GM19455 (cell line): ENCODE data around the gene CHURC1.
"Not testable (repeated sequence)": the region's sequence is repeated elsewhere in the genome, so short reads cannot be mapped to it uniquely, and the experiment has no call there.

Source experiments
- ATAC-seq: cut with Tn5 transposase; IDR thresholded peaks from one replicate; pipeline ENCODE4 v1.9.1; 2021; ENCODE audit not compliant: unreplicated experiment

The CHURC1 gene

DNA sequence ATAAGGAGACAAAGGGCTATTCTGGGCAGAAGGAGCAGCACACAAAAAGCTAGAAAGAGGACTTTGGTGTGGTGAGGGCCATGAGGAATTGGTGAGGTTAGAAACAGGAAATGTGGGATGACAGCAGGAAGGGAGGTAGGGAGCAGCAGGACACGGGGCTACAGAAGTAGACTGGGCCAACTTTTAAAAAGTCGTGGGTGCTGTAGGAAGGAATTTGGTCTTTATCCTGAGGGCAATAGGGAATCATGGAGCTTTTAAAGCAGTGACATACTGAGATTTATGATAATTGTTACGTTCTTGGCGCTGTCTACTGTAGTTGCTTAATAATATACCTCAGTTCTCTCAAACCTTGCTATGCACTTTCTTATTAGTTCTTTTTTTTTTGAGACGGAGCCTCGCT is 8.2 kb upstream of the CHURC1 start:
- ATAC-seq, result no peak

DNA sequence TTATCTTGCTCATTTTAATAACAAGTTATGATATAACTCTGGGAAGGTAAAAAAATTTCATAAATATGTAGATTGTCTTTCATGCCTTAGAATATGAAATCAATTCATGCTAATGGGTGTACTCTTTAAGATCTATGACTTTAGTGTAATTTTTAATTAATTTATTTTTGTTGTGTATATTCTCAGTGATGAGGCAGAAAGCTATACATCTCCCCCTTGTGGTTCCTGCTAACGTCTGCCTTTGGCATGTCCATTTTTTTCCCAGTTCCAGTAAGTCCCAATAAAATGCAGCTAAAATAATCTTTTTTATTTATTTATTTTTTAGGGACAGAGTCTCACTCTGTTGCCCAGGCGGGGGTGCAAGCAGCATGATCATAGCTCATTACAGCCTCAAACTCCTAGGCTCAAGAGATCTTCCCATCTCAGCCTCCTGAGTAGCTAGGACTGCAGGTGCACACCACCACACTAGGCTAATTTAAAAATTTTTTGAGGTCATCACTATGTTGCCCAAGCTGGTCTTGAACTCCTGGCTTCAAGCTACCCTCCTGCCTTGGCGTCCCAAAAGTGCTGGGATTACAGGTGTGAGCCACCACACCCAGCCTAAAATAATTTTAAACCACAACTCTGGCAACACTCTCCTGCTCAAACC is 3.3 kb upstream of the CHURC1 start:
- ATAC-seq, result no peak

DNA sequence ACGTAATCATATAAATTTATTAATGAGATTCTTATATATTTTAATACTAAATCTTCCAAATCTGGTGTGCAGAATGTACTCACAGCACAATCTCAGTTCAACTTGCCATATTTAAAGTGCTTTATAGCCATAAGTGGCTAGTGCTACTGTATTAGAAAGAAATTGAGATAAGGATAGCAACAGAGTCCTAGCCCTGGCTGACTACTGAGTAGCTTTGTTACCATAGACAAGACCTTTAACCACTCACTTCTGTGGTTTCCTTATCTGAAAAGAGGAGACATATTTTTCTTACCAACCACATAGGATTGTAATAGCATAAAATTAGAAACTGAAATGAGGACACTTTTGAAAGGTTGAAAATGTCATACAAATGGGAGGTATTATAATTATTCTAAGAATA is 2.0 kb upstream of the CHURC1 start:
- no peak for ATAC-seq

DNA sequence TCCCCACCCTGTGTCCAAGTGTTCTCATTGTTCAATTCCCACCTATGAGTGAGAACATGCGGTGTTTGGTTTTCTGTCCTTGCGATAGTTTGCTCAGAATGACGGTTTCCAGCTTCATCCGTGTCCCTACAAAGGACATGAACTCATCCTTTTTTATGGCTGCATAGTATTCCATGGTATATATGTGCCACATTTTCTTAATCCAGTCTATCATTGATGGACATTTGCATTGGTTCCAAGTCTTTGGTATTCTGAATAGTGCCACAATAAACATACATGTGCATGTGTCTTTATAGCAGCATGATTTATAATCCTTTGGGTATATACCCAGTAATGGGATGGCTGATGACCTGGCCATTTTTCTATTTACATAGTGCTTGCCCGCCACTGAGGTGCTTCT is 778 bp upstream of the CHURC1 start:
- ATAC-seq, result not testable (repeated sequence)

DNA sequence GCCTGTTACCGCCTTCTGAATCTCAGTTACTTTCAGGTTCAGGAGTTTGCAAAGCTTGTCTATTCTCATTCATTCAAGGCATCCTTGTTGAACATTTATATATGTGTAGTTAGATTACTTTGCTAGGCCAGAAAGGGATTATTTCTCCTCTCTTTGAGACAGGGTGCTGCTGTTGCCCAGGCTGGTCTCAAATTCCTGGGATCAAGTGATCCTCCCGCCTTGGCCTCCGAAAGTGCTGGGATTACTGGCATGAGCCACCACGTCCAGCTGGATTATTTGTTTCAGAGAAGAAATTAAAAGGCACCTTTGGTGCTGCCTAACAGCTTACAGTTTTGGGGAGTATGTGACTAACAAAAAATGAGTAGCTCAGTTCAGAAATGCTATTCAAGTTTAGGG is 772 bp downstream of the CHURC1 start:
- no peak for ATAC-seq

DNA sequence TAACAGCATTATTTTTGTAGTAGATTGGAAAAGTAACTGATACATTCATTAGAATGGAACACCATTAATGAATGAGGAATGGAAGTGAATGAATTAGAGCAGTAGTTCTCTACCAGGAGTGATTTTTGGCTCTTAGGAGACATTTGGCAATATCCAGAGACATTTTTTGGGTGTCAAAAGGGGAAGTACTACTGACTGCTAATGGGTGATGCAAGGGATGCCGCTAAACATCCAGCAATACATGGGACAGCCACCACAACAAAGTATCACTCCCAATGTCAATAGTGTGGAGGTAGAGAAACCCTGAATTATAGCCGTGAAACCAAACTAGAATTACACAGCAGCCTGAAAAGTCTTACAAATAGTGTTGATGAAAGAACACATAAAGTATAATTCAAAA is 1.5 kb downstream of the CHURC1 start:
- no peak for ATAC-seq

DNA sequence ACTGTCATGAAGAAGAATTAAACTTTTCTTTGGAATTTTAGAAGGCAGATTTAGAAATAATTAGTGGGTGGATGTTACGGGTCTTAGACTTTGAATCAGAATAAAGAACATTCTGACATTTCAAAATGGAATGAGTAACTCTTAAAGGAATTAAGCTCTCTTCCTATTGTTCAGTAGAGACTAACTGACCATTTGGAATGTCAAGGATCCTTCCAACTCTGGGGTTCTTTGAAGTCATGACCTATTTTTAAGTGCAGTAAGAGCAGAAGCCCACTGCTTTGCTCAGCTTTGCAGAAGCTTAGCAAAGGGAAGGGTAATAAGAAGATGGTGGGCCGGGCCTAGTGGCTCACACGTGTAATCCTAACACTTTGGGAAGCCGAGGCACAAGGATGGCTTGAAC is 4.0 kb downstream of the CHURC1 start:
- no peak for ATAC-seq

DNA sequence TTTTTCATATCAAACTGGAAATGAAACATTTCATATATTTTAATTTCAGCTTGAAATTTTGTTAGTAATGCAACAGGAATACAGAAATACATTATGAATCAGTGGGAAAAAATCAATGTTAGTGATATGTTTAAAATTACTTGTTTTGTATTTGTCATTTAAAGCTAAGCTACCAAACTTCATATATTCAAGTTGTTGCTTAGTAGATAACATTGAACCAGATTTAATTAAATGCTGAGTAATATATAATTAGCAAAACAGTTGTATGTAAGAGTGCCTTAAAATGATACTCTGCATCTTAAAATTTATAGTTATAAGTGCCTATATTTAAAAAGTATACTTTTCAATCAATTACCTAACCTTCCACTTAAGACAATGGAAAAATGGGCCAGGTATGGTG is 5.0 kb downstream of the CHURC1 start:
- ATAC-seq, result no peak

DNA sequence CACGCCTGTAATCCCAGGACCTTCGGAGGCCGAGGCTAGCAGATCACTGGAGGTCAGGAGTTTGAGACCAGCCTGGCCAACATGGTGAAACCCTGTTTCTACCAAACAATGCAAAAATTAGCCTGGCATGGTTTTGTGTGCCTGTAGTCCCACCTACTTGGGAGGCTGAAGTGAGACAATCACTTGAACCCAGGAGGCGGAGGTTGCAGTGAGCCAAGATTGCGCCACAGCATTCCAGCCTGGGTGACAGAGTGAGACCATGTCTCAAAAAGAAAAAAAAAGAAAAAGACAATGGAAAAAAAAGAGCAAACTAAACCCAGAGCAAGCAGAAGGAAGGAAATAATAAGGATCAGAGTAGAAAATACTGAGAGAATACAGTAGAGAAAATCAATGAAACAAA is 5.4 kb downstream of the CHURC1 start:
- ATAC-seq, result no peak

DNA sequence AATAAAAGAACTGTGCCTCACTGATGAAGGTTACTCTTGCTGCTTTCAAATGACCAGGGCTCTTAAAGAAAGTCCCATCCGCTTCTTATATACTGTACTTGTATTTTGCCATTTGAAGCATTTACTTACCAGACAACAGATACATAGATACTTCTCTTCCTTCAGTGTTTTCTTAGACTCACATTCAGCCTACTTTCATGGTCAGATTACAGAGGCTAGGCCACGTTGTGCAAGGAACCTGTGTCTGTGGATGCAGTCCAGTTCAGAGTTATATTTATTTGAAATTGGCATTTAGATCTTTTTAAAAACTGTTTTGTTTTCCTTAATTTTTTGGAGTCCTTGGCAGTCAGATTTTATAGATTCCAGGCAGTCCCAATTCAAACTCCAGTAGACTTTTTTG is 6.2 kb downstream of the CHURC1 start:
- no peak for ATAC-seq

DNA sequence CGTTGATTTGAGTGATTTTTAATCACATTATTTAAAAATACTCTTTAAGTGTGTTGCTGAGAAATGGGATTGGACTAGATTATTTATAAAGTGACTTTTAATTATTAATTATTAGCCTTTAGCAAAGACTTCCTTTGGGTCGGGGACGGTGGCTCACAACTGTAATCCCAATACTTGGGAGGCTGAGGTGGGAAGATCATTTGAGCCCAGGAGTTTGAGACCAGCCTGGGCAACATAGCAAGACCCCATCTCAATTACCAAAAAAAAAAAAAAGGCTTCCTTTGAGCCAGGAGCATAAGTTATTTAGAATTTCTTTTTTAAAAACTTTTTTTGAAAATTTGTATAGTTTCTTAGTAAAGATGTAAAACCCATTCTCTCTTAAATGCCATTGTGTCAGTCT is 8.8 kb downstream of the CHURC1 start:
- ATAC-seq, result no peak

DNA sequence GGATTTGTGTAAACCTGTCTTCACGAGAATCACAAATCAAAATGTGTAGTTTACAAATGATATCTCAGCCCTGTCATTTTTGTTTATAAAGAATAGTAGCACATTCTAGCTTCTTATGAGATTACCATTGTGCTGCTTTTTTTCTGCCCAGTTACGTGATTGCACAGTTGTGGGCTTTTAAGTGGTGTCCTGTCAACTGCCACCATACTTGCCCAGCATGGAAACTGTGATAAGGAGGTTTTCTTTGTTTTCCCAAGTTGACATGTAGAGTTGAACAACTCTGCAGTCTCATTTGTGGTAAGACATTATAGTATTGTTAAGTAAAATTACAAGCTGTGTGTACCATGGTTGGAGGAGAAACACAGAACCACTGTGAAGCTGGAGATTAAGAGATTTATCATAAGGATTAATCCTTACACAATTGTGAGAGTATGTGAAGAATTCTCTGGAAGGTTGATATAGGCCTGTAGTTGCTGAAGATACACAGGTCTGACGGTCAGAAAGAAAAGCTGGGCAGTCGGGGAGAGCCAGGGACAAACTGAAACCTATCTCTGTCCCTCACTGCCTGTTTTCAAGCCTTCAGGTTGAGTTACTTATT is 12.2 kb downstream of the CHURC1 start:
- no peak for ATAC-seq

DNA sequence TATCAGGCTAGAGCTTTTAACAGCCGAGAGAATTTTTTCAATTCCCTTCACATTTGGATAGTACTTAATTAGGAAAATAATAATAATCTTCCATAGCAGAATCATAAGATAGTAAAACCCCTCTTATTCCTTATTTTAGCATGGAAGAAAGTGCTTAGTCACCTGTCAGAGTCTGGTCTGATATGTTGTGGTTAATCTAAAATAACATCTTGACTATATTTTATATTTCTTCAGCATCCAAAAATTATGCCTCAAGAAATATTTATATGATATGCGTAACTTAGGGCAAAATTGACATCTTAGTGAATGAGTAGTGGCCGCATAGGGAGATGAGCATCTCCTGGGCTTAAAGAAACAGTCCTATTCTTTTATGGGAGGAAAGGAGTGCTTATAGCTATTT is 12.8 kb downstream of the CHURC1 start:
- no peak for ATAC-seq

DNA sequence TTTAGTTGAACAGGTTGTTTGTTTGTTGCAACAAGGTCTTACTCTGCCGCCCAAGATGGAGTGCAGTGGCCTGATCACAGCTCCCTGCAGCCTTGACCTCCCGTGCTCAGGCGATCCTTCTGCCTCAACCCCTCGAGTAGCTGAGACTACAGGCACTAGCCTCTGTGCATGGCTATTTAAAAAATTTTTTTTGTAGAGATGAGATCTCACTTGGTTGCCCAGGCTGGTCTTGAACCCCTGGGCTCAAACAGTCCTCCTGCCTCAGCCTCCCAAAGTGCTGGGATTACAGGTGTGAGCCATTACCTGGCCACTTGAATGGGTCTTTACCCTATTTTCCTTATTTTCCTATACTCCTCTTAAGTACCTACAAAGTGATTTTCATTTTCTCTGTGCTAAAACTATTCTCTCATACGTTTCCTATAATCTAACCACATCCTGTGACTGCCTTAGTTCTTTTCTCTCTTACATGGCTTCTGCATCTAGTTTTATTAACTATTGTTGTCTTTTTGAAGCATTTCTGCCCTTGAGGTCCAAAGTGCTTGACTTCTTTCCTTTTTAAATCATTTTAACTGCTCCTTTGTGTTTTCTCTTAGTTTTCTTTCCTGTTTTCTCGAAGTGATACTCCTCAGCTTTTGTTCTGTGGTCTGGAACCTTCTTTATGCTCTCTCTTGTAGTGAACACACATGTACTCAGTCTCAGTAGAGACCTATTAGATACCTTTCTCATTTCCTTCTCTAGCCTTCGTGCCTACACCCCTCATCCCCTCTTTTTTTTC is 14.2 kb downstream of the CHURC1 start:
- peak; percentile 75 for ATAC-seq

DNA sequence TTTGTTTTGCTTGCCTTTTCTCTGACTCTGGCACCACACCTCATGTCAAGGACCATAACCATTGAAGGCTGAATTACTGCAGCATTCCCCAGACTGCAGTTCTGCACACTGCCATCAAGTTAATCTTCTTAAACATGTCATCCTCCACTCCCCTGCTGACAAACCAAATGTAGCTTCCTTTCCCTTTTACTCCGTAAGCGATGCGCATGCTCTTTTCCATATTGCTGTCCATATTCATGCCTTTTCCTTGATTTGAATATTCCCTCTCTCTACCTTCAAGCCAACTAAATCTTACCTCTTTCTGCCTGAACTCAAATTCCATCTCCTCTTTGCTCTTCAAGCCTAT is 14.7 kb downstream of the CHURC1 start:
- ATAC-seq, result no peak

DNA sequence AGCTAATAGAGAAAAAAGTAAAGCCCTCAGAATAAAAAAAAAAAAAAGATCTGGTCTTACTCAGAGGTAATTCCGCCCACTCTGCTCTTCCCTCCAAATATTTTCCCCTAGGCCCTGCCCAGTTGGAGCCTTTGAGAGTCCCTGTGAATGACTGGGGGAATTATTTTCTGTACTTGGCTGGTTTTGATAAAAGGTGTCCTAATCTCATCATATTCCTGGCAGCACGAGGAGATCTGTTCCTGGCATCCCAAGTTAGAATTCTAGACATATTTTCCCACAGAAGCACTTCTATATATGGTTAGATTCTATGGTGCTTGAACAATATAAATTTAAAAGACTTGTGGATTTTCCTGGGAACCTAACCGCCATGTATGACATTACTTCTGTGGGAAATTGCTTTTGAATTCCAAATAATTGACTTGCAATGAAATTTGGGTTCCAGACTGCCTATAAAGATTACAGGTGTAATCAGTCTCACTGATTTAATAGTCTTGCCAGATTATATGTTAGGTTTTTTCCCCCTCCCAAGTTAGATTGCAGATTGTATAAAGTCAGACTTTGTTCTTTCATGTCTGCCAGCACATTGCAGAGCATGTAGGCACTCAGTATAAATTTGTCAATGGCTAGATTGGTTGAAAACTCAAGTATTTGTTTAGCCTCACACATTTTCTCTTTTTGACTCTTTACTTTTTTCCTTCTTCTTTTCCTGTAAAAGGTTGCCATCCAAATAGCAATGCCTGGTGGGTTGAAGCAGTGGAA is 16.0 kb downstream of the CHURC1 start:
- ATAC-seq, result no peak

DNA sequence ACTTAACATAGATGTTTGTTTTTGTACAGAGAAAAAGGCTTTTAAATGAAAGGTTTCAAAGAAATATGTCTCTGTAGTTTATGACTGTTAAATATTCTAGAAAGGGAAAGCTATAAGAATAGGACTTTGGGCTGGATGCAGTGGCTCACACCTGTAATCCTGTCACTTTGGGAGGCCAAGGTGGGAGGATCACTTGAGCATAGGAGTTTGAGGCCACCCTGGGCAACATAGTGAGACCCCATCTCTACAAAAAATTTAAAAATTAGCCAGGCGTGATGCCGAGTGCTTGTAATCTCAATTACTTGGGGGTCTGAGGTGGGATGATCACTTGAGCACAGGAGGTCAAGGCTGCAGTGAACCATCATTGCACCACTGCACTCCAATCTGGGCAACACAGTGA is 16.9 kb downstream of the CHURC1 start:
- no peak for ATAC-seq

DNA sequence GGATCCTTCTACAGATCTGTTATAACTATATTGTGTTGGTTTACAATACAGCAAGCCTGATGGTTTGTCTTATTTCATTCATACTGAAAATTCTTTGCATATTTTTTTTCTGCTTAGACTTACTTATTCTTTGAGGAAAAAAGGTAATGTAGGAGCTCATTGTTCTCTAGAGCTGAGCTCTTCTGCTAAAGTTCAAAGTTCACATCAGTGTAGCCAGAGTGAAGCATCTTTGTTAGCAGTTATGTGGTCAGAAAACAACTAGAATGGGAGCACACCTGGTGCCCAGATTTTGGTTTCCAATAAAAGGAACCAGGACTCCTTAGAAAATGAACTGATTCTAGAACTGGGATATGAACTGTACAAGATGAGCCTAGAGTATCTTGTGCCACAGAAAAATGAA is 18.0 kb downstream of the CHURC1 start:
- ATAC-seq, result no peak

DNA sequence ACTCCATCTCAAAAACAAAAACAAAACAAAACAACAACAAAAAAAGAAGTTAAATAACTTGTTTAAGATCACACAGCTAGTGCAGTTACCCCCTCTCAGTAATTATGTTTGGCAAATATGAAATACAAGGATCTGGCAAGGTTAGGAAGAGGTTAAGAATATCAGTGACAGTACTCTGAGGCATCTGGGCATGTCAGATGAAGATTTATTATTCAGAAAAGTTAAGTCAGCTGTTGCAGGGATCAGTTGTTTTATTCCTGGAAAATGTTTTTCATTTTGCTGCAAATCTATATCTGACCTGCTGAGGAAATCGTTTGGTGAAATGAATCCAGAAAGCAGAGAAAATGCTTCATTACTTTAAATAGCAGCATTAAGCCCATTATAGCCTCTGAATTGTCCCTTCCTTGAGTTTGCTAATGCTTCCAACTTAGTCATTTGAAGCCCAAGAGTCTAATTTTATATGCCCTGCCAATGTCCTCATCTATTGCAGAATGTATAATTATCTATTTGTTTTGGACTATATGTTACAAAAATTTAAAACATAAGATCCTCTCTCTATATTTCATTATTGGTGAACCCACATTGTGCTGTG is 20.2 kb downstream of the CHURC1 start:
- no peak for ATAC-seq

DNA sequence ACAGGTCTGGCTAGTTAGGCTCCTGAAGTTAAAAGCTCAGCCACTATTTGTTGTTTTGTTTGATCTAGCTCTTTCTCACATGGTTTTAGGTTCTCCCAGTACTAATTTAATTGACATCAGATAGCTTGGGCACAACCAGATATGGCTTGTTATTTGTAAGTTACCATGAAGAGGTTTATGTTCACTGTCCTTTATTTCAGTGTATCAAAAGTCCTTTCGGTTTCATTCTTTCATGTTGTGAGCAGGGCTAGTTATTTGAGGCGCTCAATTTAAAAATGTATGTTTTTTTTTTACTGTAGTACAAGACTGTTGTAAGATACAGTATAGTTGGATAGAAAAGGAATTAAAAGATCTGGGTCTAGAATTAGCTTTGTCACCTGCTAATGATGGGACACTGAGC is 21.3 kb downstream of the CHURC1 start:
- no peak for ATAC-seq

DNA sequence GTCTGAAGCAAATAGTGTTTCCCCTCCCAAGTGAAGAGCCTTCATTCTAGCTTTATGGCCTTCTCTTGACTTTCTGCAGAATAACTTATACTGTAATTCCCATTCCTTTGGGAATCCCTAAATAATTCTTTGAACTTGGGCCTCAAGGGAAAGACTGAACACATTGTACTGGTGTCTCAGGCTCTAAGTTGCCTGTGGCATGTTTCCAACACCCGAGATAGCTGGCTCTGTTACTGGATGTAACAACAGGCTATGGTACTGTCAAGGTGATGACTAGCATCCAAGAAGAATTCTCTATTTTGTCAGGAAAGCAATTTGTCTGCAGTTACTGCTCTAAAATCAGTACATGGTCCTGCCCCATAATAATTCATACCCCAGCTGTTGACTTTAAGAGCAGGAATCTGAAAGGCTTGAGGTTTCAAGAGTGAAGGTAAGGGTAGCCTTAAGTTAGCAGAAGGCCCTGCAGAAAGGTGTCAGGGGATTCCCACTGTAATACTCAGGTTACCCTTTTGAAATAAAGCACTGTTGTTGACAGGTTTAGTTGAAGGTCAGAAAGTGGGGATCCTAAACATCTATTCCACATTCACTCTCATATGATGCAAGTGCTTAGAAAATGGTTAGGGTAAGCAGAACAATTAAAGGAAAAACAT is 23.0 kb downstream of the CHURC1 start:
- no peak for ATAC-seq
